ENCODE measurements around the gene C1QTNF4. TPM values are rescaled to one million over a fixed set of nuclear protein-coding genes. Genes with fewer than 3 reads are reported as not detected.

Gene C1QTNF4
- total RNA-seq, 1 donor from 2014 or later, result 5.6 TPM

- H3K9me3 Mint-ChIP-seq, result no peaks in the 10 kb centered on the region
- TF ChIP-seq CTCF (IDR thresholded peaks at IDR 0.05; ENCODE audit: unreplicated experiment), result no peak
- H3K27ac Mint-ChIP-seq, result no peak overlapping the region
- no peak overlapping the region for H3K4me3 Mint-ChIP-seq
- H3K4me1 Mint-ChIP-seq, result no peaks in the 10 kb centered on the region
- H3K36me3 Mint-ChIP-seq, result peaks cover 10% of the 10 kb centered on the region
- no peak for DNase-seq (ENCODE audit: low spot score in 2 of 2, unreplicated experiment in 2 of 2)
- peaks cover 12% of the 10 kb centered on the region for H3K27me3 Mint-ChIP-seq (ENCODE audit: low read depth)
These were observed 6.4 kb downstream of the C1QTNF4 start for GRCh38 chr11:47587723-47588326.

GRCh38 chr11:47587039-47587716 lies 7.0 kb downstream of the C1QTNF4 start:
- Mint-ChIP-seq H3K36me3 (peaks cover 13% of the 10 kb centered on the region), H3K4me3 (no peak overlapping the region), H3K4me1 (no peaks in the 10 kb centered on the region), H3K9me3 (no peaks in the 10 kb centered on the region), H3K27ac (no peak overlapping the region), H3K27me3 (ENCODE audit: low read depth) (peaks cover 6% of the 10 kb centered on the region)
- TF ChIP-seq CTCF (IDR thresholded peaks at IDR 0.05; ENCODE audit: unreplicated experiment), result no peak
- DNase-seq (ENCODE audit: low spot score in 2 of 2, unreplicated experiment in 2 of 2), result no peak

- Mint-ChIP-seq H3K27me3 (ENCODE audit: low read depth) (no peaks in the 10 kb centered on the region), H3K4me1 (no peaks in the 10 kb centered on the region), H3K36me3 (peaks cover 14% of the 10 kb centered on the region), H3K9me3 (no peaks in the 10 kb centered on the region), H3K27ac (no peak within 1 kb of the TSS), H3K4me3 (no peak within 1 kb of the TSS)
- no peak for DNase-seq (ENCODE audit: low spot score in 2 of 2, unreplicated experiment in 2 of 2)
- TF ChIP-seq CTCF (IDR thresholded peaks at IDR 0.05; ENCODE audit: unreplicated experiment), result no peak
These were observed 7.9 kb downstream of the C1QTNF4 start, which contains the start of gene FAM180B for GRCh38 chr11:47586098-47586855. FAM180B (plus strand) TSS chr11:47586678; CDS start chr11:47586769, 91 bp downstream.

- no peak for TF ChIP-seq CTCF (IDR thresholded peaks at IDR 0.05; ENCODE audit: unreplicated experiment)
- Mint-ChIP-seq H3K27ac (no peak overlapping the region), H3K36me3 (peaks cover 14% of the 10 kb centered on the region), H3K9me3 (no peaks in the 10 kb centered on the region), H3K4me1 (peaks cover 10% of the 10 kb centered on the region), H3K4me3 (no peak overlapping the region), H3K27me3 (ENCODE audit: low read depth) (no peaks in the 10 kb centered on the region)
- DNase-seq (ENCODE audit: low spot score in 2 of 2, unreplicated experiment in 2 of 2), result no peak
These were observed 10.4 kb downstream of the C1QTNF4 start for GRCh38 chr11:47583844-47584243.

GRCh38 chr11:47578524-47579494 lies 15.4 kb downstream of the C1QTNF4 start, which contains the start of the genes KBTBD4 and NDUFS3:
KBTBD4 (minus strand) TSS chr11:47578970; CDS start chr11:47578951, 19 bp downstream.
NDUFS3 (plus strand) TSS chr11:47579074; CDS start chr11:47579092, 18 bp downstream.
- peak; percentile 80 to 94 for DNase-seq (ENCODE audit: low spot score in 2 of 2, unreplicated experiment in 2 of 2)
- H3K4me1 Mint-ChIP-seq, result peaks cover 29% of the 10 kb centered on the region
- H3K36me3 Mint-ChIP-seq, result peaks cover 14% of the 10 kb centered on the region
- H3K27me3 Mint-ChIP-seq (ENCODE audit: low read depth), result no peaks in the 10 kb centered on the region
- TF ChIP-seq CTCF (IDR thresholded peaks at IDR 0.05; ENCODE audit: unreplicated experiment), result no peak
- peak within 1 kb of the TSS; percentile 97 for H3K27ac Mint-ChIP-seq
- H3K4me3 Mint-ChIP-seq, result peak within 1 kb of the TSS; percentile 97
- H3K9me3 Mint-ChIP-seq, result no peaks in the 10 kb centered on the region

All from mesothelial cell of epicardium (in vitro differentiated cells).